Adrenal gland (tissue), 5 donors: ENCODE results near the gene IFNAR1.

Experiments
- POLR2A ChIP-seq, 2 donors: fragments of 450-650 bp; IDR thresholded peaks; one replicate each; pipeline ENCODE4 v1.6.1; 2017; ENCODE audit warnings: antibody characterized with exemption in 2 of 2, mild to moderate bottlenecking in 2 of 2, moderate library complexity in 1 of 2
- TF ChIP-seq, protein P1 (sequence below), 6 experiments: fragments of 450-650 bp in 4 of 6; fragments of 200-600 bp in 2 of 6; sonication (generic) in 1 of 6; IDR thresholded peaks; 1 replicate in 5 of 6; 2 replicates in 1 of 6; pipeline versions ENCODE4 v1.5.1 to v1.8.0; 2016 to 2021; ENCODE audit warnings: antibody characterized with exemption in 6 of 6, mild to moderate bottlenecking in 2 of 6, moderate library complexity in 1 of 6
- donor health status: DM: no; HTN: no; CAD: no.

DNA sequence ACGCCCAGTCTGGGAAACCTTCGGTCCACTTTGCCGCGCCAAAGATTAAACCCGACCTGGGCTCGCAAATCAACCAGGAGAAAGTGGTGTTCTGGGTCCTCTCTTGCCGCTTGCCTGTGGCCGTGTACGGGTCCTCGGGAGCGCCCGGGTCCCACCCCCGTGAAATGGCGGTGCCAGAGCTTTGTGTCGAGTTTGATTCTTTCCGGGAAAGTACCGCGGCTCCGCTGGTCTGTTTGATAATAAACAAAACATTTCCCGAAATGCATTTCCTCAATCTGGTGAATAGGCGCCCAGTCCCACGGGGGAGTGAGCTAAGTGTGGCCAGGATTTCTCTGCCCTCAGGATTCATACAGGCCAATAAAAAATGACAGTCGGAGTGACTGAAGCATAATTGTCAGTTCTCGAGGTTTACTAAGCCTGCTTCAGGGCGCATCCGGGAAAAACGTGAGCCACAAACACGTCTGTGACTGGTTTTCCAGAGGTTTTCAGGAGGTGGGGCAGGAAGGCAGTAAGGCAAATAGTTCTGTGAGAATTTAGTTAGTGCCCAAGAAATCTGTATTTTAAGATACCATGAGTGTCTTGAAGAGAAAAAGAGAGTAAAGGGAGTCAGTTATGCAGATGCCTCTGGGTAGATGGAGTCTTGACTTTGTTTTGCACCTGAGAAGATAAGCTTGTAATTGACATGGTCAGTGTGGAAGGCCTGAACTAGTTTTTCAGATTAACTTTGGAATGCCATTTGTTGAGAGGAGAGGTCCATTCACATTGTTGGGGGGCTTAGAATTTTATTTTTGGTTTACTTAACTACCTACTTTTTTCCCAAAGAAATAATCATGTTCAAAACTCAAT lies 675 bp downstream of the IFNAR1 start:
- TF ChIP-seq, protein P1, sequence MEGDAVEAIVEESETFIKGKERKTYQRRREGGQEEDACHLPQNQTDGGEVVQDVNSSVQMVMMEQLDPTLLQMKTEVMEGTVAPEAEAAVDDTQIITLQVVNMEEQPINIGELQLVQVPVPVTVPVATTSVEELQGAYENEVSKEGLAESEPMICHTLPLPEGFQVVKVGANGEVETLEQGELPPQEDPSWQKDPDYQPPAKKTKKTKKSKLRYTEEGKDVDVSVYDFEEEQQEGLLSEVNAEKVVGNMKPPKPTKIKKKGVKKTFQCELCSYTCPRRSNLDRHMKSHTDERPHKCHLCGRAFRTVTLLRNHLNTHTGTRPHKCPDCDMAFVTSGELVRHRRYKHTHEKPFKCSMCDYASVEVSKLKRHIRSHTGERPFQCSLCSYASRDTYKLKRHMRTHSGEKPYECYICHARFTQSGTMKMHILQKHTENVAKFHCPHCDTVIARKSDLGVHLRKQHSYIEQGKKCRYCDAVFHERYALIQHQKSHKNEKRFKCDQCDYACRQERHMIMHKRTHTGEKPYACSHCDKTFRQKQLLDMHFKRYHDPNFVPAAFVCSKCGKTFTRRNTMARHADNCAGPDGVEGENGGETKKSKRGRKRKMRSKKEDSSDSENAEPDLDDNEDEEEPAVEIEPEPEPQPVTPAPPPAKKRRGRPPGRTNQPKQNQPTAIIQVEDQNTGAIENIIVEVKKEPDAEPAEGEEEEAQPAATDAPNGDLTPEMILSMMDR (IDR thresholded peaks at IDR 0.05): no peak
- TF ChIP-seq POLR2A (IDR thresholded peaks at IDR 0.05): peak in 1 of 2 donors; percentile 1
